Measurements from ENCODE around the gene CPXM1.

Gene CPXM1

DNA sequence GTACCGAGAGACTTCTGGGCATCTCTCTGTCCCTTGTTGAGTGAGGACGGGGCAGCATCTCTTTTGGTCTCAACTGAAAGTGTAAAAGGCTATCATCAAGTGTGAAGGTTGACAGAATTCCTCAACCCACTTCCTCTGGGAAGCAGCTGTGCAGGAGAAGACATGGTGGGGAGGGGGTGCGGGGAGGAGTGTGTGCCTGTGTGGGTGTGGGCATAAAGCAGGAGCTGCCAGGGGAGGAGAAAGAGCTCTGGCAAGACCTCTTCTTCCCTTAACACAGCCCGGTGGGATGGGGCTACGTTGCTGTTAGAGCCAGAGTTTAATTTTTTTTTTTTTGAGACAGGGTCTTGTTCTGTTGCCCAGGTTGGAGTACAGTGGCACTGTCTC is 31.8 kb downstream of the CPXM1 start:
- Histone ChIP-seq H3K9ac (ENCODE audit: insufficient read length) (no peak overlapping the region), H3K9me3 (ENCODE audit: low read depth, low read length) (no peaks in the 10 kb centered on the region)
- no peak for DNase-seq (ENCODE audit: low read depth, low spot score)

DNA sequence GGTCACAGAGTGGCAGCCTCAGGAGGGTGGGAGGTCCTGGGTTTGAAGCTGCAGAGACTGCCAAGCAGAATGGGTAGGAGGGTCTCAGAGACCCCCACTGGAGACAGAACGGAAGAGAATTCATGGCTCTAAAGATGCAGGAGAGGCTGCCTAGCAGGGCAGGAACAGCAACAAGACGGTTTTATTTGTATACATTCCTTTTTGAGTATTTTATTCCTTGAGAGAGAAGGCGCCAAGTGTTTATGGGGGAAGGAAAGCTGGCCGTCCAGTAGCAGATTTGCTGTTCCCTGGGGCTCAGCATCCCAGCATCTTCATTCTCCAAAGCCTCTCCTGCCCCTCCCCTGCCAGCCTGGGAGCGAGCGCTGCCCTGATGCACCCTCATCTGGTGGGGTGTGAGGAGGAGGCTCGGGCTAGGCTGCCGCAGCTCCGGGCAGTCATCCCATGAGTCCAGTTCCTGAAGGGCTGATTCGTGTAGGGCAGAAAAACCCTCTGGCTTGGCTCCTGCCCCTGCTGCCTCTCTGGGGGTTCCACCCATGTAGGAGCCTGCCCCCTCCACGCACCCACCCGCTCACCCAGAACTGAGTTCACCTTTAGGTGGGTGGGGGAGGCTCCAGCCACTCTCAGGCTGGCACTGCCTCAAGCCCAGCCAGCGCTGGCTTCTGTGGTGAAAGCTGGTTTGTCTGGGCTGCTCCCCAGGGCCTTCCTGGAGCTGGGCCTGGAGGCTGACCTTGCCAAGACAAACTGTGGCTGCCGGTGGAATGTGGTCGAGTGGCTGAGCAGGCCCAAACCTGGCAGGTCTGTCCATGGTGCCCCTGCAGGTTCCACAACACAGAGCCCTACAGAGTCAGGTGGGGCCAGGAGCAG is 32.4 kb downstream of the CPXM1 start:
- Histone ChIP-seq H3K9ac (ENCODE audit: insufficient read length) (no peak overlapping the region), H3K27ac (no peak overlapping the region), H3K4me3 (no peak overlapping the region), H3K9me3 (ENCODE audit: low read depth, low read length) (no peaks in the 10 kb centered on the region), H3K36me3 (ENCODE audit: insufficient read depth, low read length) (no peaks in the 10 kb centered on the region)
- no peak for TF ChIP-seq FOXP2 (optimal IDR thresholded peaks at IDR 0.05; ENCODE audit: control extremely low read depth, extremely low read length, insufficient read depth)
- TF ChIP-seq POLR2AphosphoS5 (IDR thresholded peaks at IDR 0.05; ENCODE audit: borderline replicate concordance, low read depth, low read length): no peak
- no peak for TF ChIP-seq EZH2 (IDR thresholded peaks at IDR 0.05)
- DNase-seq (ENCODE audit: low read depth, low spot score): no peak

More for the DNA sequence above, 31.8 kb downstream of the CPXM1 start:
- Histone ChIP-seq H3K4me3 (no peak overlapping the region), H3K27ac (no peak overlapping the region), H3K36me3 (ENCODE audit: insufficient read depth, low read length) (no peaks in the 10 kb centered on the region)
- TF ChIP-seq POLR2AphosphoS5 (IDR thresholded peaks at IDR 0.05; ENCODE audit: borderline replicate concordance, low read depth, low read length): no peak

DNA sequence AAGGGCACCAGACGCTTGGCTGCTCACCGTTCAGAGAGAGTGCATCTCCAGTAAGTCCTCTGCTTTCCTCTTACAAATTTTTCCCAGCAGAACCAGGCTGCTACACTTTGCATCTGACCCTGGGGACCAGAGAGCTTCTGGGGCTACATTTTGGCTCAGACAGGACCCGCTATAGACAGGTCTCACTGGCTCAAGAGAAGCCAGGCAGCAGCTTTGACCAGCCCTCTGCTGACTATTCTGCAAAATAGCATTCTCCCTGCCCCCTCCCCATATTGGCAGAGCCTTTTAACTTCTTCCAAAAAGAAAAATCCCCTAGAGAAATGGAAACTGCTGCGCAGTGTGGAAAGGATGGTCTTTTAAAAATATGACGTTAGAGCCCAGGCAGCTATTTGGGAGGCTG is 37.2 kb downstream of the CPXM1 start:
- Histone ChIP-seq H3K27ac (no peak overlapping the region), H3K36me3 (ENCODE audit: insufficient read depth, low read length) (no peaks in the 10 kb centered on the region), H3K9me3 (ENCODE audit: low read depth, low read length) (no peaks in the 10 kb centered on the region), H3K4me3 (no peak overlapping the region), H3K9ac (ENCODE audit: insufficient read length) (no peak overlapping the region)
- DNase-seq (ENCODE audit: low read depth, low spot score): no peak
- TF ChIP-seq FOXP2 (optimal IDR thresholded peaks at IDR 0.05; ENCODE audit: control extremely low read depth, extremely low read length, insufficient read depth): no peak
- no peak for TF ChIP-seq POLR2AphosphoS5 (IDR thresholded peaks at IDR 0.05; ENCODE audit: borderline replicate concordance, low read depth, low read length)

- H3K9ac ChIP-seq (ENCODE audit: insufficient read length): no peak overlapping the region
- no peak overlapping the region for H3K27ac ChIP-seq
- no peak overlapping the region for H3K4me3 ChIP-seq
- no peak for TF ChIP-seq FOXP2 (optimal IDR thresholded peaks at IDR 0.05; ENCODE audit: control extremely low read depth, extremely low read length, insufficient read depth)
- no peak for DNase-seq (ENCODE audit: low read depth, low spot score)
- no peaks in the 10 kb centered on the region for H3K9me3 ChIP-seq (ENCODE audit: low read depth, low read length)
- H3K36me3 ChIP-seq (ENCODE audit: insufficient read depth, low read length): no peaks in the 10 kb centered on the region
Observed at GRCh38 chr20:2762578-2763131, 37.8 kb downstream of the CPXM1 start.

GRCh38 chr20:2761885-2762284 is 38.5 kb downstream of the CPXM1 start:
- TF ChIP-seq EZH2 (IDR thresholded peaks at IDR 0.05) (no peak), POLR2AphosphoS5 (IDR thresholded peaks at IDR 0.05; ENCODE audit: borderline replicate concordance, low read depth, low read length) (no peak), FOXP2 (optimal IDR thresholded peaks at IDR 0.05; ENCODE audit: control extremely low read depth, extremely low read length, insufficient read depth) (no peak)

GRCh38 chr20:2760952-2761305 is 39.5 kb downstream of the CPXM1 start:
- Histone ChIP-seq H3K36me3 (ENCODE audit: insufficient read depth, low read length) (no peaks in the 10 kb centered on the region), H3K4me3 (no peak overlapping the region), H3K9me3 (ENCODE audit: low read depth, low read length) (no peaks in the 10 kb centered on the region), H3K27ac (no peak overlapping the region), H3K9ac (ENCODE audit: insufficient read length) (no peak overlapping the region)
- DNase-seq (ENCODE audit: low read depth, low spot score): no peak
- TF ChIP-seq FOXP2 (optimal IDR thresholded peaks at IDR 0.05; ENCODE audit: control extremely low read depth, extremely low read length, insufficient read depth): no peak
- no peak for TF ChIP-seq POLR2AphosphoS5 (IDR thresholded peaks at IDR 0.05; ENCODE audit: borderline replicate concordance, low read depth, low read length)

More at GRCh38 chr20:2761885-2762284, 38.5 kb downstream of the CPXM1 start:
- Histone ChIP-seq H3K36me3 (ENCODE audit: insufficient read depth, low read length) (no peaks in the 10 kb centered on the region), H3K9me3 (ENCODE audit: low read depth, low read length) (no peaks in the 10 kb centered on the region), H3K9ac (ENCODE audit: insufficient read length) (no peak overlapping the region), H3K27ac (no peak overlapping the region), H3K4me3 (no peak overlapping the region)
- no peak for DNase-seq (ENCODE audit: low read depth, low spot score)

GRCh38 chr20:2760297-2760951 is 40.0 kb downstream of the CPXM1 start:
- no peak overlapping the region for H3K27ac ChIP-seq
- H3K36me3 ChIP-seq (ENCODE audit: insufficient read depth, low read length): no peaks in the 10 kb centered on the region
- no peak for DNase-seq (ENCODE audit: low read depth, low spot score)
- no peak overlapping the region for H3K4me3 ChIP-seq
- H3K9ac ChIP-seq (ENCODE audit: insufficient read length): no peak overlapping the region
- no peaks in the 10 kb centered on the region for H3K9me3 ChIP-seq (ENCODE audit: low read depth, low read length)
- no peak for TF ChIP-seq POLR2AphosphoS5 (IDR thresholded peaks at IDR 0.05; ENCODE audit: borderline replicate concordance, low read depth, low read length)
- TF ChIP-seq EZH2 (IDR thresholded peaks at IDR 0.05): no peak
- no peak for TF ChIP-seq FOXP2 (optimal IDR thresholded peaks at IDR 0.05; ENCODE audit: control extremely low read depth, extremely low read length, insufficient read depth)

DNA sequence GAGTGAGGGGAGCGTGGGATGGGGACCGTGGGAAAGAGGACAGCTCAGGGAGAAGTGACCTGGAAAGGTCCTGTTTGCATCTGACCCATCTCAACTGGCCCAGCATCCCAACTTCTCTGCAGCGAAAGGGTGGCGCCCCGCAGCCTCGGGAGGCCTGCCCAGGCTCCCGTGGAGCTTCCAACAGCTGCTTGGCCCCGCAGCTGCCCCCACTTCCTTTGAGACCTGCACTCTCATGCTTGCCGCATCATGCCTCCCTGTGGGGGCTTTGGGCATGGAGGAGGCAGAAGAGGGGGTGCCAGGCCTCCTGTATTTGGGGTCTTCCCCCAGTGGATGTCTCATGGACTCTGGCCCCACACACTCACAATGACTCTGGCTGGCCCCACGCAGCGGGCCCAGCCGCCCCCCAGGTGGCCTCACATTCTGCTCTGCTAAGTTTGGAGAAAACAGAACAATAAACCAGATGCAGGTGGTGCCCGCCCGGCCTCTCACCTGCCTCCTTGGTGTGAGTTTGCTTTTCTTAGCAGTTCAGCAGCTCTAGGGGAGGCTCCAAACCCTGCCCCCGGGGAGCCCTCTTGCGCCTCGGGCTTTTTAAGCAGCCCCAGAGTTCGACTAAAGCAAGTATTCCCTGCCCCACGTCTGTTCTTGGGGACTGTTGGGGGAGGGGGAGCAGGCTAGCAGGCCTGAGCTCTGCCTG is 40.7 kb downstream of the CPXM1 start:
- DNase-seq (ENCODE audit: low read depth, low spot score): no peak
- Histone ChIP-seq H3K27ac (no peak overlapping the region), H3K4me3 (no peak overlapping the region), H3K36me3 (ENCODE audit: insufficient read depth, low read length) (no peaks in the 10 kb centered on the region), H3K9ac (ENCODE audit: insufficient read length) (no peak overlapping the region), H3K9me3 (ENCODE audit: low read depth, low read length) (no peaks in the 10 kb centered on the region)
- no peak for TF ChIP-seq POLR2AphosphoS5 (IDR thresholded peaks at IDR 0.05; ENCODE audit: borderline replicate concordance, low read depth, low read length)
- TF ChIP-seq EZH2 (IDR thresholded peaks at IDR 0.05): no peak
- no peak for TF ChIP-seq FOXP2 (optimal IDR thresholded peaks at IDR 0.05; ENCODE audit: control extremely low read depth, extremely low read length, insufficient read depth)
